ENCODE measurements around the gene TGFBR3.
A peak's percentile ranks its signal among the peaks of the same experiment; 100 is the strongest.
"Not testable (repeated sequence)": the region's sequence is repeated elsewhere in the genome, so short reads cannot be mapped to it uniquely, and the experiment has no call there.

TGFBR3 gene

DNA sequence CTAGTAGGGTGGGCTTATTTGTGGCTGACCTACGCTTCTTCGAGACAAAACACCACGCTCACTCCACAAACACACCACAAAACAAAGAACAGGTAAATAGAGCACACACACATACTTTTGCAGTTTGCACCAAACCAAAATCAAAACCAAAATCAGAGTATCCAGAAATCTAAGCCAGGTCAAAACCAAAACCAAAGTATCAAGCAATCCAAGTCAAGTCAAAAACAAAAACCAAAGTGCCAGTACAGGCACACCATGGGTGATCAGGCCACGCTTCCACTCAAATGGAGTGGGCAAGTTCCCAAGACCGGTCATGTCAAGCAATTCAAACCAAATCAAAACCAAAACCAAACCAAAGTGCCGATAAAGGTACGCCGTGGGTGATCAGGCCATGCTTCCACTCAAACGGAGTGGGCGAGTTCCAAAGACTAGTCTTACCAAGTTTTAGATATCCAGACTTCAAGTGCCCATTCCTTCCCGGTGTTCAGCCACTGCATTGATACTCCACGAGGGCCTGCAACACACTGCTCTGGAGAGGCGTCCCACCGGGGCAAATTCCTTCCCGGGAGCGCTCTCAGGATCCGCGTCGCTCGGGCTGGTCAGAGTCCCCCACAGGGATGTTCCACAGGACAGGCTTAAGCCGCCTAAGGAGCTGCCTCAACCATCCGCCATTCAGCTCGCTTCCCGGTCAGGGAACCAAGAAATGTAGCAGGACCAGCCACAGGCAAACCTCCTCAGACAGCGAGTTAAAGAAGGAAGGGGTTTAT is 216.2 kb downstream of the TGFBR3 start:
- H3K4me3 ChIP-seq (ENCODE audit: low read depth, low read length): no peak overlapping the region
- no peak for TF ChIP-seq CTCF (IDR thresholded peaks at IDR 0.05; ENCODE audit: insufficient read depth, low read depth, low read length, missing control alignments)
- no peak for DNase-seq (ENCODE audit: low read depth)

DNA sequence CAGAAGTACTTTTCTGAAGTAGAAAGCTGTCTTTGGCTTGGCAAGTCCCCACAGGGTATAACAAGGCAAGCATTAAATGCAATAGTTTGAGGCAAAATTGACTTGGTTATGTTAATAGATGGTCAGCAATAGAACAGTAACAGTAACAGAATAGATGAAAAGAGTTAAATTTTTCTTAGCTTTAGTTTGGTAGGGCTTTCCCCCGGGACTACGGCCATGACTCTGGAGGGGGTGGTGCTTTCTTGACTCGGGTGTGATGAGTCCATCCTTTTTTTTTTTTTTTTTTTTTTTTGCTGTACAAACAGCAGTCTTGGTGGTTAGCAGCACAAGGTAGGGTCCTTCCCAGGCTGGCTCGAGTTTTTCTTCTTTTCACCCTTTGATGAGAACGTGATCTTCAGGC is 219.3 kb downstream of the TGFBR3 start:
- H3K4me3 ChIP-seq (ENCODE audit: low read depth, low read length); DNase-seq (ENCODE audit: low read depth): not testable (repeated sequence)

DNA sequence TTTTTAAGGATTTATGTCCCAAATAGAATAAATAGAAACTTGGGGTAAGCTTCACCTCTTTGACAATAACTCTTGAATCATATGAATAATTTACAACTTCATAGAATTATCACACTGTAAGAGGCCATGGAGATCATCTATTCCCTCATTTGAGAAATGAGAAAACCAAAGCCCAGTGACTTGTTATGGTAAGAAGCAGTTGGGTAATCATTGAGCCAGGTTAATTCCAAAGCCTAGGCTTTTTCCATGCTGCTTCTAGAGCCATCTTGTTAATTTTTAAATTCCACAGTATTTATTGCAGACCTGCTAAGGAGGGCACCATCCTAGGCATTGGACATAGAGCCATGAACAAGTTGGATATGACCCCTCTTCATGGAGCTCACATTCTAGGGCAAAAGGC is 224.8 kb downstream of the TGFBR3 start:
- no peak for DNase-seq (ENCODE audit: low read depth)
- no peak overlapping the region for H3K4me3 ChIP-seq (ENCODE audit: low read depth, low read length)
- no peak for TF ChIP-seq CTCF (IDR thresholded peaks at IDR 0.05; ENCODE audit: insufficient read depth, low read depth, low read length, missing control alignments)

DNA sequence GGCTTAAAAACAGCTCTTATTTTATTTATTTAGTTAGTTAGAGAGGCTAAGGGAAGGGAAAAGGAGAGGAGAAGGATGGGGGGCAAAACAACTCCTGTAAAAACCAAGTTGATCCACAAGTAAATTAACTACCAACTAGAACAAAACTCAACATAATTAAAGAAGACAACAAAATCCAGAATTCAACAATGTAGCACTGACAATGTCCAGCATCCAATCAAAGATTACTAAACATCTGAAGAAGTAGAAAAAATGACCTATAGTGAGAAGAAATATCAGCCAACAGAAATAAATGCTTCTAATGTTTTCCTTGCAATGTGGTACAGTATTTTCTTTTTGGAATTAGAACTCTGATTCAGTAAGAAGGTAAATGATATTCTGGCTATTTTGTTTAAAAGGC is 225.2 kb downstream of the TGFBR3 start:
- no peak for DNase-seq (ENCODE audit: low read depth)
- H3K4me3 ChIP-seq (ENCODE audit: low read depth, low read length): no peak overlapping the region
- TF ChIP-seq CTCF (IDR thresholded peaks at IDR 0.05; ENCODE audit: insufficient read depth, low read depth, low read length, missing control alignments): no peak

DNA sequence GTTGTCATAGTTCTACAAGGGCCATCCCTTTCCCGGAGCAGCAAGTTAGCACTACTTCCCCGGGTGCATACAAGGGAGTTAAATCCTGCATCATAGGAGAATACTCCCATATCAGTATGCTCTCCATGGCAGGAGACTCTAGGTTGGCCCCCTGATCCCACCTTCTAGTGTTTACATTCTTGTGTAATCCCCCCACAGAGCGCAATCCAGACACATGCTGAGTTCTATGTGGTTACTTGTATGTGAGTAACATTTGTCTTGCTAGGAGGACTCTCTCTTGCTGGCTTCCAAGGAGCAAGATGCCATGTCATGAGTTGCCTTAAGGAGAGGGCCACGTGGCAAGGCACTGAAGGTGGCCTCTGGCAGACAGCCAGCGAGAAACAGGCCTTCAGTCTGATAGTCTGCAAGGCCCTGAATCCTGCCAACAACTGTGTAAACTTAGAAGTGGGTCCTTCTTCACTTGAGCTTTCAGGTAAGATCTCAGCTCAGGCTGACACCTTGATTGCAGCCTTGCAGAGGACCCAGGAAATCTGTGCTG is 230.0 kb downstream of the TGFBR3 start:
- H3K4me3 ChIP-seq (ENCODE audit: low read depth, low read length): no peak overlapping the region
- no peak for TF ChIP-seq CTCF (IDR thresholded peaks at IDR 0.05; ENCODE audit: insufficient read depth, low read depth, low read length, missing control alignments)
- DNase-seq (ENCODE audit: low read depth): no peak

DNA sequence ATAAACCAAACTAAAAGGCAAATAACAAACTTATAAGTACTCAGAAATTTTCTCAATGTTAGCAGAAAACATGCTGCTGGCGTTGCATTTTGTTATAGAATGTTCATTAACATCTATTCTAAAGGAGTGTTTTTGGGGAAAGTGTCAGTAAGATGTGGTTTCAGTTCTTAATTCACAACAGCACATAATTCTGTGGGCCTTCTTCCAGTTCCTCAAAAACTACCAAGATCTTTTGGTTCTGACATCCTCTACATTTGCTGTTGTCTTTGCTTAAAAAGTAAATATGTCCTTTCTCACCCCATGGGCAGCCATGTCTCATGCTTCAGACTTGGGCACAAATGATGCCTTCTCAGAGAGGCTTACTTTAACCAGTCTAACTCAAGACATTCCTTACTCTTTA is 232.8 kb downstream of the TGFBR3 start:
- no peak for TF ChIP-seq CTCF (IDR thresholded peaks at IDR 0.05; ENCODE audit: insufficient read depth, low read depth, low read length, missing control alignments)
- peak; percentile 40 for DNase-seq (ENCODE audit: low read depth)

DNA sequence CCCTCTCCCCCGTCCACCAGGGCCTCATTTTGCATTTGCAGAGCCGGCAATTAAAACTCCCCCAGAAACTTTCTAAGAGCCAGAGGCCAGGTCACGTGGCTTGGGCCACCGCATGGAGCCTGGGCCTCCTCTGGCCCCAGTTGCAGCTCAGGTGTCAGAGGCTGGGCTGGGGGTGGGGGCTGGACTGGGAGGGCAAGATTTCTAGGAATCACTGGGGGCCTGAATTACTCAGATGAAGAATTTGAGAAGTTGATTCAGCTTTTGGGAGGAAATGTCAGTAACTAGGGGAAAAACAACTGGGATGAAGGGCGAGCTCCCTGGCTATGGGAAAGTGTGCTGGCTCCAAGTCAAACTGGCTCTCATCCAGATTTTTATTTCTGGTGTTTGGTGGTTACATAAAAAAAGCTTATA is 234.3 kb downstream of the TGFBR3 start:
- no peak for TF ChIP-seq CTCF (IDR thresholded peaks at IDR 0.05; ENCODE audit: insufficient read depth, low read depth, low read length, missing control alignments)
- no peak overlapping the region for H3K4me3 ChIP-seq (ENCODE audit: low read depth, low read length)
- DNase-seq (ENCODE audit: low read depth): no peak

More for the DNA sequence above, 232.8 kb downstream of the TGFBR3 start:
- H3K4me3 ChIP-seq (ENCODE audit: low read depth, low read length): no peak overlapping the region
